ENCODE results near the gene SAMD4A. TPM values are rescaled to one million over a fixed set of nuclear protein-coding genes. Genes with fewer than 3 reads are reported as not detected.

Gene SAMD4A
- total RNA-seq, 1 donor from 2014 or later: 14.4 TPM

DNA sequence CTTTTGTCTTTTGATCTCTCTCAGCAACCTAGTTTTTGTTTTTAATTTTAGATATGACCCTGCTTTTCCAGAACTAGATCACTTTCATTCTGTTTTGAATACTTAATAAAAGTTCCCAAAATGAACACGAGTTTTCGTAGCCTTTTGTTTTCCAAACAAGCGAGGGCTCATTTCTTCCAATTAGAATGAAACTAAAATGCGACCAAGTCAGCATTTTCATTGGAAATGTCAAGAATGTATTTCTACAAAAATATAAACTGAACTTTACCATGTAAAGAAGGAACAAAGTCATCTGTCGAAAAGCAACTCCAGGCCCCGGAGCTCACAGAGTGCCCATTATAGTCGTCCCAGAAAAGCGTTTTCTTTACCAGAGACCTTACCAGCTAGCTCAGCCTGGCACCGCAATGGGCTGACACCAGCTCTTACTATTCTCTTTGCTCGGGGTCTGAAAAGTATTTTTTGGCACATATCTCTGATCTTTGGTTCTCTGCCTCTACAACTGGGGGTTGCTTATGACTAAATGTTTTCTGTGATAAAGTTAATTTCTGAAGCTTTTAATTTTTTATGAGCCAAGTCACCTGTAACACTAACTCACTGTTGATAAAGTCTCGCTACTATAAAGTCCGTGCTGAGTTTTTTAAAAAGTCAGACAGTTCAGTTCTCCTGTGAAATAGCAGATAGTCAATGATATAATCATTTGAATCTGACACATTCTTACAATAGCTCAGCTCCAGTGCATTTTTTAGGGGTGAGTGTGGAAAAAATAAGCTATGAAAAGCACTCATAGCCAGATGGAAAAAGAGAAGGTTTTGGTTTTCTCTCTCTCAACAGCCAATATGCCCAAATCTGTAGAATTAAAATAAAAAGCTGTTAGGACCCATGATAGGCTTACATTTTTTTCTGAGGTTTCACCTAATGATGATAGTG lies 43.4 kb downstream of the SAMD4A start:
- no peak overlapping the region for H3K4me3 Mint-ChIP-seq
- peaks cover 4% of the 10 kb centered on the region for H3K4me1 Mint-ChIP-seq (ENCODE audit: unreplicated experiment)
- no peak overlapping the region for H3K27ac Mint-ChIP-seq
- H3K36me3 Mint-ChIP-seq: peaks cover 6% of the 10 kb centered on the region
- TF ChIP-seq, protein P1, sequence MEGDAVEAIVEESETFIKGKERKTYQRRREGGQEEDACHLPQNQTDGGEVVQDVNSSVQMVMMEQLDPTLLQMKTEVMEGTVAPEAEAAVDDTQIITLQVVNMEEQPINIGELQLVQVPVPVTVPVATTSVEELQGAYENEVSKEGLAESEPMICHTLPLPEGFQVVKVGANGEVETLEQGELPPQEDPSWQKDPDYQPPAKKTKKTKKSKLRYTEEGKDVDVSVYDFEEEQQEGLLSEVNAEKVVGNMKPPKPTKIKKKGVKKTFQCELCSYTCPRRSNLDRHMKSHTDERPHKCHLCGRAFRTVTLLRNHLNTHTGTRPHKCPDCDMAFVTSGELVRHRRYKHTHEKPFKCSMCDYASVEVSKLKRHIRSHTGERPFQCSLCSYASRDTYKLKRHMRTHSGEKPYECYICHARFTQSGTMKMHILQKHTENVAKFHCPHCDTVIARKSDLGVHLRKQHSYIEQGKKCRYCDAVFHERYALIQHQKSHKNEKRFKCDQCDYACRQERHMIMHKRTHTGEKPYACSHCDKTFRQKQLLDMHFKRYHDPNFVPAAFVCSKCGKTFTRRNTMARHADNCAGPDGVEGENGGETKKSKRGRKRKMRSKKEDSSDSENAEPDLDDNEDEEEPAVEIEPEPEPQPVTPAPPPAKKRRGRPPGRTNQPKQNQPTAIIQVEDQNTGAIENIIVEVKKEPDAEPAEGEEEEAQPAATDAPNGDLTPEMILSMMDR (conservative IDR thresholded peaks at IDR 0.05): no peak
- peaks cover 11% of the 10 kb centered on the region for H3K9me3 Mint-ChIP-seq
- H3K27me3 Mint-ChIP-seq: peaks cover 3% of the 10 kb centered on the region
- DNase-seq (ENCODE audit: extremely low spot score, unreplicated experiment): no peak

DNA sequence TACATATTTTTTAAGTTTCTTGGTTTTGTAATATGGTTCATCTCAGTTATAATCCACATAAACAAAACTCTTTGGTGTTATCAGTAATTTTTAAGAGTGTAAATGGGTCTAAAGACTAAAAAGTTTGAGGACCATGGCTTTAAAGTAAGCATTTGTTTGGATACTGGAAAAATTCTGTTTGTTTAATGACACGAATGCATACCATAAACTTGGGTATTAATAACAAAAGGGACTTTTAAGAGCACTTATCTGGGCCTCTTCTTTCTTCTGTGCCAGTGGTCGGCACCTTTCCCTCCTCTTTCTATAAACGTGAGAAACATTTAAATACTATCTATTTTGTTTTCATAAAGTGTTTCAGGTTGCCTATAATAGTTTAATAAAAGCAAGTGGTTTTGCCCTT lies 47.4 kb downstream of the SAMD4A start:
- Mint-ChIP-seq H3K4me3 (no peak overlapping the region), H3K36me3 (no peaks in the 10 kb centered on the region), H3K27me3 (peaks cover 3% of the 10 kb centered on the region), H3K27ac (no peak overlapping the region), H3K9me3 (no peaks in the 10 kb centered on the region), H3K4me1 (ENCODE audit: unreplicated experiment) (no peaks in the 10 kb centered on the region)
- TF ChIP-seq, protein P1 (conservative IDR thresholded peaks at IDR 0.05): no peak
- no peak for DNase-seq (ENCODE audit: extremely low spot score, unreplicated experiment)

DNA sequence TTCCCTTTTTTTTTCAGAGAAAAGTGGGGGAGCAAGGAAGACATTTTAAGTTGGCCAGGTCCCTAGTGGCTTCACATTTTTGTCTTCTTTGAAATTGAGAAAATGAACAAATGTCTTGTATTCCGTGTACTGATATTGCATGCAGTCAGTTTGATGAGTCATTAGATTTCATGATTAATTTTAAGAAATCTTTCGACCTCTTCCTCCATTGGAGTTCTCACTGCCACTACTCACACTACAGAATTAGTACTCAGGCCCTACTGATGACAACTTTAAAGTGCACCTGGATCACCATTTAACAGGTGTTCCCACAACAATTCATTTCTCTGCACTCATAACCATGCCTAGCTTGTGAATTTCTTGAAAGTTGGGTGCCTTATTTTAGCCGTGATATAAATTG lies 50.5 kb downstream of the SAMD4A start:
- Mint-ChIP-seq H3K9me3 (no peaks in the 10 kb centered on the region), H3K27me3 (peaks cover 2% of the 10 kb centered on the region), H3K4me3 (no peak overlapping the region), H3K4me1 (ENCODE audit: unreplicated experiment) (peaks cover 10% of the 10 kb centered on the region), H3K27ac (no peak overlapping the region), H3K36me3 (no peaks in the 10 kb centered on the region)
- no peak for DNase-seq (ENCODE audit: extremely low spot score, unreplicated experiment)
- TF ChIP-seq, protein P1 (conservative IDR thresholded peaks at IDR 0.05): no peak

DNA sequence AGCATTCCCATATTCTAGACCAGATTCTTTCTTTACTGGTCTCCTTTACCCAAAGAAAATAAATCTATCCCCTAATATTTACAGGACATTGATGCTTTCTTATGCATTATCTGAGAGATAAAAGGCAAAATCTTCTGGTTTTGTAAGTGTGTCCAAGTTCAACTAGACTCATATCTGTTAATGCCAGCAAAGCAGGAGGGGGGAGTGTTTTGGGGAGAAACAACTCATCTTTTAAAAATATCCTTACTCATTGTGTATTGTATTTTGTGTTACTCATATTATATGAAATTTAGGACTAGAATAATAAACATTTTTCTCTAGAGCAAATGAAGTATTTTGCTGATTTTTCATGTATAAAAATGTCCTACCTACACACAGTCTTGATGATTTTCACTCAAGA lies 54.8 kb downstream of the SAMD4A start:
- H3K36me3 Mint-ChIP-seq: no peaks in the 10 kb centered on the region
- no peaks in the 10 kb centered on the region for H3K27me3 Mint-ChIP-seq
- H3K4me3 Mint-ChIP-seq: no peak overlapping the region
- H3K9me3 Mint-ChIP-seq: no peaks in the 10 kb centered on the region
- no peak overlapping the region for H3K27ac Mint-ChIP-seq
- peaks cover 42% of the 10 kb centered on the region for H3K4me1 Mint-ChIP-seq (ENCODE audit: unreplicated experiment)
- TF ChIP-seq, protein P1 (conservative IDR thresholded peaks at IDR 0.05): no peak
- no peak for DNase-seq (ENCODE audit: extremely low spot score, unreplicated experiment)

DNA sequence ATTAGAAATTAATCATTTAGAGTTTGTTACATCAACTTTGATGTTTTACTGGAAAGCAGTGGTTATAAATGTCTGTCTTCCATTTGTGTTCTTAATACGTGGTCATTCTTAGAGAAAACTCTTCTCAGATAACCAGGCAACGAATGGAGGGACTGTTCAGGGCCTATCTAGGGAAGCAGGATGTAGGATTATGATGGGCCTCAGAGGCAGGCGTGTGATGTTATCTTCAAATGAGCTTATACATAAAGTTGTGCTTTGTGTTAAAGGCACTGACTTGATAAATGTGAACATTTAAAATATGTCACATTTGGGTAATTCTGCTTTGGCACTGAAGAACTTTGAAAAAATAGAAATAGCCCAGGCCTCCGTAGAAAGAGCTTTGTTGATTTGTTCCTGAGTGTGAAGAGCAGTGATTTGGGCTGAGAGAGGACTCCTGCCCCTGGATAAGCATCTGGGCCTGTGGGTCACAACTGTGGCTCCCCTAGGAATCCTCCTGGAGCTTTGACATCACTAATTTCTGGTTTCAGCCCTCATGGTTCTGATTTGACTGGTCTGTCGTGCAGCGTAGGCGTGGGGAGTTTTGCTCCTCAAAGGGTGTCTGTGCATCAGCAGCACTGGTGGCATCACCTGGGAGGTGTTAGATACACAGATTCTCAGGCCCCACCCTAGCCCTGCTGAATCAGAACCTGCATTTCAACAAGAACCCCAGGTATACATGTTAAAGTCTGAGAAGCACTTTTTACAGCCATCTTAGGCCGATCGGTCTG lies 55.4 kb downstream of the SAMD4A start:
- H3K4me1 Mint-ChIP-seq (ENCODE audit: unreplicated experiment): peaks cover 49% of the 10 kb centered on the region

More for the DNA sequence above, 55.4 kb downstream of the SAMD4A start:
- Mint-ChIP-seq H3K4me3 (no peak overlapping the region), H3K9me3 (no peaks in the 10 kb centered on the region), H3K27me3 (no peaks in the 10 kb centered on the region), H3K27ac (no peak overlapping the region), H3K36me3 (no peaks in the 10 kb centered on the region)
- no peak for DNase-seq (ENCODE audit: extremely low spot score, unreplicated experiment)
- TF ChIP-seq, protein P1 (conservative IDR thresholded peaks at IDR 0.05): no peak
